ENCODE results near the gene BRS3.

The BRS3 gene

DNA sequence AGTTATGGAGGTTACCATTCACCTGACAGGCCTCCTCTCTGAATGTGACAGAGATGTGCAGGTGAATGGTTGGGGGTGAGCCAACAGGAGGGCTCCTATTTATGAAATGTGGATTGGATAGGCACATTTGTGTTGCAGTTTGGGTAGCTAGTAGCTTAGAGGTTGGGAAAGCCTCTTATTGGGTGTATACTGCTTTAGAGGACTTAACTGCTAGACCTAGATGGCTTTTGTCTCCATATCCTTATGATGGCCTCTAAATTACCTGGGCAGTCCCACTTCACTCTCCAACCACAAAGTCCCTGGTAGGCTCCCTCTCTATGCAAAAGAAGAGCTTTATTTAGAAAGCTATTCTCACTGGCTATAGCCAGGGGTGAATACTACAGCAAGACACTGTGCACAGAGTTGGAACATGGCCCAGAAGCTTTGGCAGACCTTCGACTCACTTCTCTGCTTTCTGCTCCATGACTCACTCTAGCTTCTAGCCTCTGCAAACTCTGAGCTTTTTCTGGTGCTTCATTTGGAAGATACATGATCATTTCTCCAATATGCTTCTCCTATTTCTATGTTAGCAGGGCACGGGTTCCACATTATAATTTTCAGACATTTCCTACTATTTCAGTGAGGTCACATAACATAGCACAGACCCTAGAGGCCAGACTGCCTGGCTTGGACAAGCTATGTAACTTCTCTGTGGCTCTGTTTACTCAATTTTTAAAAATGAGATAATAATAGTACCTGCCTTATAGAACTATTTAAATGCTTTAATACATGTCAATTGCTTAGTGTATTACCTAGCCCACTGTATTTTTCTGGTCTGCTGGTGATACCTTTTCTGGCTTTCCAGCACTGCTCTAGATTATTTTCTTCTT, 38.2 kb downstream of the BRS3 start:
- H3K27me3 Mint-ChIP-seq (ENCODE audit: low read depth, poor library complexity), result peaks cover 7% of the 10 kb centered on the region
- H3K27ac Mint-ChIP-seq, result no peak overlapping the region
- no peak for DNase-seq
- H3K4me1 Mint-ChIP-seq, result peaks cover 7% of the 10 kb centered on the region
- H3K9me3 Mint-ChIP-seq, result peaks cover 36% of the 10 kb centered on the region
- no peaks in the 10 kb centered on the region for H3K36me3 Mint-ChIP-seq (ENCODE audit: low read depth)
- TF ChIP-seq, protein P1, sequence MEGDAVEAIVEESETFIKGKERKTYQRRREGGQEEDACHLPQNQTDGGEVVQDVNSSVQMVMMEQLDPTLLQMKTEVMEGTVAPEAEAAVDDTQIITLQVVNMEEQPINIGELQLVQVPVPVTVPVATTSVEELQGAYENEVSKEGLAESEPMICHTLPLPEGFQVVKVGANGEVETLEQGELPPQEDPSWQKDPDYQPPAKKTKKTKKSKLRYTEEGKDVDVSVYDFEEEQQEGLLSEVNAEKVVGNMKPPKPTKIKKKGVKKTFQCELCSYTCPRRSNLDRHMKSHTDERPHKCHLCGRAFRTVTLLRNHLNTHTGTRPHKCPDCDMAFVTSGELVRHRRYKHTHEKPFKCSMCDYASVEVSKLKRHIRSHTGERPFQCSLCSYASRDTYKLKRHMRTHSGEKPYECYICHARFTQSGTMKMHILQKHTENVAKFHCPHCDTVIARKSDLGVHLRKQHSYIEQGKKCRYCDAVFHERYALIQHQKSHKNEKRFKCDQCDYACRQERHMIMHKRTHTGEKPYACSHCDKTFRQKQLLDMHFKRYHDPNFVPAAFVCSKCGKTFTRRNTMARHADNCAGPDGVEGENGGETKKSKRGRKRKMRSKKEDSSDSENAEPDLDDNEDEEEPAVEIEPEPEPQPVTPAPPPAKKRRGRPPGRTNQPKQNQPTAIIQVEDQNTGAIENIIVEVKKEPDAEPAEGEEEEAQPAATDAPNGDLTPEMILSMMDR (IDR thresholded peaks at IDR 0.05), result no peak
- no peak overlapping the region for H3K4me3 Mint-ChIP-seq

DNA sequence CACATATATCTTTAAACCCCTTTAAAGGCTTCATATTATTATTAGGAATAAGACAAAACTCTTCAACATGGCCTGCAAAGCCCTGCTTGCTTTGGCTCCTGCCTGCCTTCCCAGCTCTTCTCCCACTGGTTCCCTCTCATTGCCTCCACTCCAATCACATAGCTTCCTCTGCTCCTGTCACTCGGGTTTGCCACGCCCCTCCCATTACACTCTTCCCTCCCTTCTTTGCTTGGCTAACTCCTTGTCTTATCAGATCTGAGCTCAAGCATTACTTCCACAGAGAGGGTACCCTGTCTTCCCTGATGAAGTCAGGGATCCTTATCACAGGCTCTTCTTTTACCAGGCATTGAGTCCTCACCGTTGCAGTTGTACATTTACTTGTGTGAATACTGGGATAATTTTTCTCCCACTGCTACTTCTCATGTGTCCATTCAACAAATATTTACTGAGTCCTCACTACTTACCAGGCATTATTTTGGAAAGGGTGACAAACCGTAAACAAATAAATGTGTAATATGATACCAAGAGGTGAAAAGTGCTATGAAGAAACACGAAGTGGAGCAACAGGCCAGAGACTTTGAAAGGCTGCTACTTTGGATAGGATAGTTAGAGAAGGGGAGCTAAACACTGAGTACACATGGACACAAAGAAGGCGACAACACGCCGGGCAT, 41.0 kb downstream of the BRS3 start:
- Mint-ChIP-seq H3K27ac (no peak overlapping the region), H3K9me3 (peaks cover 42% of the 10 kb centered on the region), H3K4me3 (no peak overlapping the region), H3K4me1 (peaks cover 7% of the 10 kb centered on the region), H3K27me3 (ENCODE audit: low read depth, poor library complexity) (peaks cover 7% of the 10 kb centered on the region), H3K36me3 (ENCODE audit: low read depth) (no peaks in the 10 kb centered on the region)
- TF ChIP-seq, protein P1 (IDR thresholded peaks at IDR 0.05), result no peak
- DNase-seq, result no peak

DNA sequence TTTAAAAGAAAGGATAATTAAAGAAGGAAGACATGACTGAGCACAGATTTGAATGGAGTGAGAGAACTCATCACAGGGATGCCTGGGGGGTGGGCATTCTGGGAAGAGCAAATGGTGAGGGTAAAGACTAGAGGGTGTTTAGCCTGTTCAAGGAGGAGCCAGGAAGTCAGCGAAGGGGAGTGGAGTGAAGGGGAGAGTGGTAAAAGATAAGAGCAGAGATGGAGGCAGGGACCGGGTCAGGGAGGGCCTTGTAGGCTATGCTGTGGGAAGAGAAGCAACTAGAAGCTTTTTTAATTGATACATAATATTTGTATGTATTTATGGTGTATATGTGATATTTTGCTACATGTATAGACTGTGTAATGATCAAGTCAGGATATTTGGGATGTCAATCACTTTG, 42.0 kb downstream of the BRS3 start:
- H3K27ac Mint-ChIP-seq, result no peak overlapping the region
- peaks cover 7% of the 10 kb centered on the region for H3K4me1 Mint-ChIP-seq
- TF ChIP-seq, protein P1 (IDR thresholded peaks at IDR 0.05), result no peak
- no peak for DNase-seq
- H3K9me3 Mint-ChIP-seq, result peaks cover 44% of the 10 kb centered on the region
- H3K27me3 Mint-ChIP-seq (ENCODE audit: low read depth, poor library complexity), result peaks cover 7% of the 10 kb centered on the region
- H3K36me3 Mint-ChIP-seq (ENCODE audit: low read depth), result no peaks in the 10 kb centered on the region
- no peak overlapping the region for H3K4me3 Mint-ChIP-seq

DNA sequence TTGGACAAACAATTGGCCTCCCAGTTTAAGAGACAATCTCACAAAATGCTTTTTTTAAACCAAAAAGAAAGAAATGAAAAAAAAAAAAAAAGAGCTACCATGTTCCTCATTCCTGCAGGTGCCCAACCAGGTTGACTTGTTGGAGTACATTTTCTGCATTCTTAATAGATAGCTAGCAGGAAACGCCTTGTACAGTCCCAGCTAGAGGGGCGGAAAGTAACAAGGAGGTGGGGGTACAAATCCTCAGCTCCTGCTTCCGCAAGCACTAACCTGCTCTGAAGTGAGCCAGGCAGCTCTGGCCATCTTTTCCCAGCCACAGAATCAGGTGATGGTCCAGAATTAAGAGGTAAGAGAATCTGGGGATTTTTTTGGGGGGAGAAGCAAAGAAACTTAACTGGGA, 44.2 kb downstream of the BRS3 start, which contains the start of gene VGLL1:
Gene VGLL1 (plus strand): TSS at position 265 of the 400 bp plus-strand sequence. CDS start 3,806 bp downstream, outside the sequence.
- H3K27ac Mint-ChIP-seq, result no peak within 1 kb of the TSS
- no peak within 1 kb of the TSS for H3K4me3 Mint-ChIP-seq
- no peak for DNase-seq
- TF ChIP-seq, protein P1 (IDR thresholded peaks at IDR 0.05), result no peak
- H3K27me3 Mint-ChIP-seq (ENCODE audit: low read depth, poor library complexity), result peaks cover 7% of the 10 kb centered on the region
- H3K9me3 Mint-ChIP-seq, result peaks cover 48% of the 10 kb centered on the region
- H3K4me1 Mint-ChIP-seq, result peaks cover 7% of the 10 kb centered on the region
- no peaks in the 10 kb centered on the region for H3K36me3 Mint-ChIP-seq (ENCODE audit: low read depth)

DNA sequence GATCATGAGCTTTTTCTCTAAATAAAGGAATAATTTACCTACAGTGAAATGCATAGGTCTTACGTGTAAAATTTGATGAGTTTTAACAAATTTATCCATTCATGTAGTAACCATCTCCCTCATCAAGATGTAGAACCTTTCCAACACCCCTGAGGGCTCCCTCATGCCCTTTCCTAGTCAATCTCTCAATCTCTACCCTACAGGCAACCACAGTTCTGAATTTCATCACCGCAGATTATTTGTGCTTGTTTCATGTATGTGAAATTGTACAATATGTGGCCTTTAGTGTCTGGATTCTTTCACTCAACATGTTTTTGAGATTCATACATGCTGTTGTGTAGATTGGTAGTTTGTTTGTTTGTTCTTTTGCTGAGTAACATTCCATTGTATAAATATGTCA, 46.4 kb downstream of the BRS3 start:
- Mint-ChIP-seq H3K36me3 (ENCODE audit: low read depth) (no peaks in the 10 kb centered on the region), H3K9me3 (peaks cover 38% of the 10 kb centered on the region), H3K27ac (no peak overlapping the region), H3K27me3 (ENCODE audit: low read depth, poor library complexity) (peaks cover 7% of the 10 kb centered on the region), H3K4me3 (no peak overlapping the region), H3K4me1 (no peaks in the 10 kb centered on the region)
- TF ChIP-seq, protein P1 (IDR thresholded peaks at IDR 0.05), result no peak
- no peak for DNase-seq

Data from nephron progenitor cell (in vitro differentiated cells).